Esophagus (tissue), 2 donors: ENCODE results near the gene ARHGAP25. TPM values are rescaled to one million over a fixed set of nuclear protein-coding genes. Genes with fewer than 3 reads are reported as not detected.

Source experiments
- H3K27ac ChIP-seq, 2 donors: one replicate each; pipeline ENCODE4 v1.5.1; 2013; ENCODE audit warnings: low read depth in 2 of 2, mild to moderate bottlenecking in 2 of 2, inconsistent platforms in 1 of 2, low read length in 1 of 2, moderate library complexity in 1 of 2
- H3K27me3 ChIP-seq, 2 donors: one replicate each; pipeline ENCODE4 v1.6.1; 2013; ENCODE audit warnings: low read length in 2 of 2, control low read depth in 1 of 2, mild to moderate bottlenecking in 1 of 2; ENCODE audit not compliant: insufficient read depth in 2 of 2, control insufficient read depth in 1 of 2
- H3K36me3 ChIP-seq, 2 donors: one replicate each; pipeline ENCODE4 v1.6.1; 2013; ENCODE audit warnings: low read length in 1 of 2; ENCODE audit not compliant: control insufficient read depth in 2 of 2, insufficient read depth in 2 of 2
- H3K4me1 ChIP-seq, 2 donors: one replicate each; pipeline ENCODE4 v1.6.1; 2013; ENCODE audit warnings: low read length in 1 of 2; ENCODE audit not compliant: control insufficient read depth in 2 of 2, insufficient read depth in 2 of 2
- H3K4me3 ChIP-seq, 2 donors: one replicate each; pipeline ENCODE4 v1.5.1; 2013; ENCODE audit warnings: low read length in 2 of 2, mild to moderate bottlenecking in 2 of 2, low read depth in 1 of 2, moderate library complexity in 1 of 2
- H3K9me3 ChIP-seq, 2 donors: one replicate each; pipeline ENCODE4 v1.6.1; 2013; ENCODE audit warnings: mild to moderate bottlenecking in 2 of 2, low read depth in 1 of 2, low read length in 1 of 2, moderate library complexity in 1 of 2; ENCODE audit not compliant: control insufficient read depth in 2 of 2, insufficient read depth in 1 of 2
- WGBS, 2 donors: extraction: QIAGEN DNeasy Blood & Tissue Kit; methylation state at CpG; one replicate each; pipeline ENCODE4 v1.1.7; 2013; 5-methylcytosine and 5-hydroxymethylcytosine counted together
- polyA plus RNA-seq, 2 donors: library from polyadenylated mRNA; stranded (reverse); fragments of 200-250 nt; gene quantifications; one replicate each; pipeline ENCODE4 v1.2.3, GENCODE V29; 2013
- donor health status: healthy with polysubstance abuse.
- donor health status: Bipolar disorder and iron deficiency.

The ARHGAP25 gene
- polyA plus RNA-seq, 2 donors, result 3.4 to 4.0 TPM

- Histone ChIP-seq H3K4me3 (no peak overlapping the region), H3K9me3 (no peaks in the 10 kb centered on the region), H3K36me3 (no peaks in the 10 kb centered on the region), H3K4me1 (peaks cover 0 to 9% of the 10 kb centered on the region in 2 donors), H3K27ac (no peak overlapping the region), H3K27me3 (no peaks in the 10 kb centered on the region)
These were observed 34.3 kb downstream of the ARHGAP25 start for GRCh38 chr2:68768951-68769350.

GRCh38 chr2:68769586-68770270 lies 35.1 kb downstream of the ARHGAP25 start:
- peak overlapping the region in 1 of 2 donors; percentile 4 for H3K27ac ChIP-seq
- no peaks in the 10 kb centered on the region for H3K9me3 ChIP-seq
- WGBS, 2 donors, result 78 to 81% methylated on average over 6 of the region's 6 CpGs
- no peaks in the 10 kb centered on the region for H3K36me3 ChIP-seq
- no peak overlapping the region for H3K4me3 ChIP-seq
- H3K27me3 ChIP-seq, result no peaks in the 10 kb centered on the region
- peaks cover 0 to 9% of the 10 kb centered on the region in 2 donors for H3K4me1 ChIP-seq

GRCh38 chr2:68770271-68771111 lies 35.9 kb downstream of the ARHGAP25 start:
- Histone ChIP-seq H3K27me3 (no peaks in the 10 kb centered on the region), H3K9me3 (no peaks in the 10 kb centered on the region), H3K27ac (peak overlapping the region; percentile 17 to 35), H3K36me3 (no peaks in the 10 kb centered on the region), H3K4me3 (no peak overlapping the region), H3K4me1 (peaks cover 0 to 9% of the 10 kb centered on the region in 2 donors)
- WGBS, 2 donors, result 79 to 81% methylated on average over 6 of the region's 6 CpGs

GRCh38 chr2:68771211-68771751 lies 36.7 kb downstream of the ARHGAP25 start:
- Histone ChIP-seq H3K4me3 (no peak overlapping the region), H3K36me3 (no peaks in the 10 kb centered on the region), H3K9me3 (no peaks in the 10 kb centered on the region), H3K27me3 (no peaks in the 10 kb centered on the region), H3K4me1 (peaks cover 0 to 9% of the 10 kb centered on the region in 2 donors), H3K27ac (peak overlapping the region; percentile 20 to 35)
- 54 to 65% methylated on average over 3 of the region's 3 CpGs for WGBS, 2 donors

GRCh38 chr2:68772109-68772508 lies 37.5 kb downstream of the ARHGAP25 start:
- H3K4me1 ChIP-seq, result peaks cover 0 to 9% of the 10 kb centered on the region in 2 donors
- no peaks in the 10 kb centered on the region for H3K27me3 ChIP-seq
- H3K9me3 ChIP-seq, result no peaks in the 10 kb centered on the region
- no peak overlapping the region for H3K27ac ChIP-seq
- no peak overlapping the region for H3K4me3 ChIP-seq
- no peaks in the 10 kb centered on the region for H3K36me3 ChIP-seq
- WGBS, 2 donors, result 85 to 95% methylated on average over 2 of the region's 2 CpGs

- H3K27ac ChIP-seq, result peak overlapping the region; percentile 78 to 89
- no peaks in the 10 kb centered on the region for H3K36me3 ChIP-seq
- H3K4me1 ChIP-seq, result peaks cover 0 to 6% of the 10 kb centered on the region in 2 donors
- WGBS, 2 donors, result 62 to 66% methylated on average over 30 to 31 of the region's 31 CpGs
- H3K9me3 ChIP-seq, result no peaks in the 10 kb centered on the region
- H3K27me3 ChIP-seq, result no peaks in the 10 kb centered on the region
- H3K4me3 ChIP-seq, result peak overlapping the region in 1 of 2 donors; percentile 45
These were observed 40.1 kb downstream of the ARHGAP25 start for GRCh38 chr2:68774569-68775271.

GRCh38 chr2:68775272-68775842 lies 40.7 kb downstream of the ARHGAP25 start:
- no peaks in the 10 kb centered on the region for H3K36me3 ChIP-seq
- H3K4me1 ChIP-seq, result peaks cover 0 to 6% of the 10 kb centered on the region in 2 donors
- H3K27ac ChIP-seq, result peak overlapping the region; percentile 63 to 89
- WGBS, 2 donors, result 70 to 73% methylated on average over 13 of the region's 13 CpGs
- H3K27me3 ChIP-seq, result no peaks in the 10 kb centered on the region
- H3K4me3 ChIP-seq, result peak overlapping the region in 1 of 2 donors; percentile 45
- H3K9me3 ChIP-seq, result no peaks in the 10 kb centered on the region

GRCh38 chr2:68776124-68776523 lies 41.5 kb downstream of the ARHGAP25 start:
- Histone ChIP-seq H3K27me3 (no peaks in the 10 kb centered on the region), H3K36me3 (no peaks in the 10 kb centered on the region), H3K9me3 (no peaks in the 10 kb centered on the region), H3K4me1 (peaks cover 0 to 5% of the 10 kb centered on the region in 2 donors), H3K27ac (peak overlapping the region in 1 of 2 donors; percentile 36), H3K4me3 (no peak overlapping the region)
- WGBS, 2 donors, result 81 to 83% methylated on average over 2 of the region's 2 CpGs

GRCh38 chr2:68779595-68779994 lies 45.0 kb downstream of the ARHGAP25 start:
- Histone ChIP-seq H3K27ac (no peak overlapping the region), H3K4me3 (no peak overlapping the region), H3K36me3 (peaks cover 3 to 5% of the 10 kb centered on the region in 2 donors), H3K4me1 (no peaks in the 10 kb centered on the region), H3K9me3 (no peaks in the 10 kb centered on the region), H3K27me3 (no peaks in the 10 kb centered on the region)
